ENCODE measurements around the gene MYL6. TPM values are rescaled to one million over a fixed set of nuclear protein-coding genes. Genes with fewer than 3 reads are reported as not detected.

Gene MYL6
- total RNA-seq, 1 experiment from 2014 or later: 1,181 TPM

- peak; percentile 88 for DNase-seq
These were observed 48.5 kb downstream of the MYL6 start for GRCh38 chr12:56206452-56207166.

More at GRCh38 chr12:56206452-56207166, 48.5 kb downstream of the MYL6 start:
- H3K79me2 ChIP-seq (ENCODE audit: insufficient read depth, low read length): no peaks in the 10 kb centered on the region
- H2BK20ac ChIP-seq (ENCODE audit: low read depth, low read length, poor library complexity, severe bottlenecking): no peak overlapping the region
- H3K4ac ChIP-seq (ENCODE audit: low read depth, low read length): no peak overlapping the region
- H3K4me2 ChIP-seq (ENCODE audit: insufficient read depth, insufficient read length, low read length): no peak overlapping the region
- no peak overlapping the region for H4K8ac ChIP-seq (replicated peaks; ENCODE audit: insufficient read length, low read depth, low read length)
- H3K23me2 ChIP-seq (ENCODE audit: insufficient read length, low read depth, low read length, poor library complexity, severe bottlenecking): no peaks in the 10 kb centered on the region
- H4K5ac ChIP-seq (ENCODE audit: insufficient read length, low read depth, low read length): no peak overlapping the region
- no peak overlapping the region for H2BK15ac ChIP-seq (ENCODE audit: low read depth, low read length)
- H3K4me3 Mint-ChIP-seq: no peak overlapping the region
- H3K27me3 ChIP-seq (ENCODE audit: insufficient read depth, low read length): no peaks in the 10 kb centered on the region
- H3K27ac ChIP-seq (ENCODE audit: insufficient read length, low read depth, low read length): no peak overlapping the region
- no peak overlapping the region for H4K91ac ChIP-seq (ENCODE audit: insufficient read length, low read depth, low read length)
- no peaks in the 10 kb centered on the region for H3K27me3 Mint-ChIP-seq (ENCODE audit: low read depth)
- no peak overlapping the region for H2AK5ac ChIP-seq (ENCODE audit: insufficient read length, low read length)
- H3K18ac ChIP-seq (ENCODE audit: insufficient read length, low read depth, low read length): no peak overlapping the region
- H3K4me1 ChIP-seq (ENCODE audit: insufficient read depth, low read length): no peaks in the 10 kb centered on the region
- no peak overlapping the region for H2BK5ac ChIP-seq (ENCODE audit: insufficient read length, low read length)
- H3K14ac ChIP-seq (ENCODE audit: insufficient read depth, low read length): no peak overlapping the region
- no peaks in the 10 kb centered on the region for H3K79me1 ChIP-seq (ENCODE audit: insufficient read depth, low read depth, low read length, poor library complexity, severe bottlenecking)
- no peak overlapping the region; a peak in 1 of 7 replicates for H3K27ac Mint-ChIP-seq
- peak; percentile 80 for TF ChIP-seq CTCF (conservative IDR thresholded peaks at IDR 0.05)
- no peak overlapping the region for H3K23ac ChIP-seq (ENCODE audit: insufficient read length, low read depth, low read length)
- WGBS (ENCODE audit: extremely low coverage, insufficient read length, low lambda C conversion rate): no CpG with 5 or more reads among the region's 14 CpGs
- H3K9ac ChIP-seq (ENCODE audit: extremely low read depth, insufficient read length, low read length): no peak overlapping the region
- no peak overlapping the region for H3T11ph ChIP-seq (ENCODE audit: low read length)
- no peaks in the 10 kb centered on the region for H3K4me1 Mint-ChIP-seq
- no peaks in the 10 kb centered on the region for H3K9me3 ChIP-seq (ENCODE audit: control insufficient read depth, low read depth, low read length)
- no peak overlapping the region for H2BK12ac ChIP-seq (ENCODE audit: insufficient read length, low read depth, low read length)
- H3K9me3 Mint-ChIP-seq: no peaks in the 10 kb centered on the region
- no peaks in the 10 kb centered on the region for H4K20me1 ChIP-seq (ENCODE audit: control insufficient read depth, insufficient read depth, insufficient read length)
- H3K36me3 Mint-ChIP-seq (ENCODE audit: insufficient read depth in 1 of 3, low read depth in 3 of 3): peaks cover 36 to 71% (median 61%) of the 10 kb centered on the region in 3 experiments; a peak in 6 of 7 replicates
- H2AFZ ChIP-seq (ENCODE audit: low read length): no peak overlapping the region
- H2BK120ac ChIP-seq (ENCODE audit: low read depth, low read length, poor library complexity, severe bottlenecking): no peak overlapping the region
- no peak overlapping the region for H3K56ac ChIP-seq (ENCODE audit: insufficient read length, low read depth, low read length)
